Peyer's patch (tissue), 4 donors: Measurements from ENCODE around the gene GRIN2C.

Source experiments
- POLR2A ChIP-seq, 2 donors: fragments of 450-650 bp; IDR thresholded peaks; one replicate each; pipeline ENCODE4 v1.5.1; 2017; ENCODE audit warnings: antibody characterized with exemption in 2 of 2, mild to moderate bottlenecking in 2 of 2, moderate library complexity in 2 of 2
- TF ChIP-seq, protein P1 (sequence below), 6 experiments: fragments of 450-650 bp in 4 of 6; fragments of 200-600 bp in 2 of 6; sonication (generic) in 1 of 6; IDR thresholded peaks; one replicate each; pipeline ENCODE4 v1.5.1; 2017 to 2019; ENCODE audit warnings: antibody characterized with exemption in 6 of 6, mild to moderate bottlenecking in 3 of 6, moderate library complexity in 1 of 6

GRCh38 chr17:74875155-74875976 lies 15.7 kb upstream of the GRIN2C start:
- TF ChIP-seq, protein P1, sequence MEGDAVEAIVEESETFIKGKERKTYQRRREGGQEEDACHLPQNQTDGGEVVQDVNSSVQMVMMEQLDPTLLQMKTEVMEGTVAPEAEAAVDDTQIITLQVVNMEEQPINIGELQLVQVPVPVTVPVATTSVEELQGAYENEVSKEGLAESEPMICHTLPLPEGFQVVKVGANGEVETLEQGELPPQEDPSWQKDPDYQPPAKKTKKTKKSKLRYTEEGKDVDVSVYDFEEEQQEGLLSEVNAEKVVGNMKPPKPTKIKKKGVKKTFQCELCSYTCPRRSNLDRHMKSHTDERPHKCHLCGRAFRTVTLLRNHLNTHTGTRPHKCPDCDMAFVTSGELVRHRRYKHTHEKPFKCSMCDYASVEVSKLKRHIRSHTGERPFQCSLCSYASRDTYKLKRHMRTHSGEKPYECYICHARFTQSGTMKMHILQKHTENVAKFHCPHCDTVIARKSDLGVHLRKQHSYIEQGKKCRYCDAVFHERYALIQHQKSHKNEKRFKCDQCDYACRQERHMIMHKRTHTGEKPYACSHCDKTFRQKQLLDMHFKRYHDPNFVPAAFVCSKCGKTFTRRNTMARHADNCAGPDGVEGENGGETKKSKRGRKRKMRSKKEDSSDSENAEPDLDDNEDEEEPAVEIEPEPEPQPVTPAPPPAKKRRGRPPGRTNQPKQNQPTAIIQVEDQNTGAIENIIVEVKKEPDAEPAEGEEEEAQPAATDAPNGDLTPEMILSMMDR (IDR thresholded peaks at IDR 0.05) = no peak
- TF ChIP-seq POLR2A (IDR thresholded peaks at IDR 0.05) = no peak
